Tibial nerve (tissue), 3 donors: ENCODE results near the gene LTBP3.

Experiments used
- EP300 ChIP-seq, 2 donors: sonication (generic); formaldehyde crosslinking; IDR thresholded peaks; one replicate each; pipeline ENCODE4 v1.6.1; 2017; ENCODE audit warnings: antibody characterized with exemption in 2 of 2, mild to moderate bottlenecking in 1 of 2
- POLR2A ChIP-seq, 2 donors: fragments of 450-650 bp; IDR thresholded peaks; one replicate each; pipeline ENCODE4 v1.6.1; 2017; ENCODE audit warnings: antibody characterized with exemption in 2 of 2, mild to moderate bottlenecking in 2 of 2, moderate library complexity in 2 of 2

- no peak for TF ChIP-seq POLR2A (IDR thresholded peaks at IDR 0.05)
- TF ChIP-seq EP300 (IDR thresholded peaks at IDR 0.05): no peak
Measured at GRCh38 chr11:65578667-65579066, 20.5 kb upstream of the LTBP3 start.
